ENCODE measurements around the gene HDAC10. TPM values are rescaled to one million over a fixed set of nuclear protein-coding genes. Genes with fewer than 3 reads are reported as not detected.
A peak's percentile ranks its signal among the peaks of the same experiment; 100 is the strongest.

The HDAC10 gene
- total and polyA plus RNA-seq, 10 of the 15 experiments (the other 5 are each of a cell fraction or from before 2014, with no cell fraction given) = 0.26 to 48.6 (median 5.0) TPM

- TF ChIP-seq ATF3 (IDR thresholded peaks at IDR 0.05; ENCODE audit: borderline replicate concordance, extremely low read depth, low read depth, low read length) (no peak), SMAD1 (IDR thresholded peaks at IDR 0.05; ENCODE audit: low read depth, partially characterized antibody) (no peak), RB1 (IDR thresholded peaks at IDR 0.05; ENCODE audit: borderline replicate concordance) (no peak), RELA (IDR thresholded peaks at IDR 0.05; ENCODE audit: borderline replicate concordance, partially characterized antibody) (no peak), EP300 (IDR thresholded peaks at IDR 0.05; ENCODE audit: borderline replicate concordance in 1 of 2, control insufficient read depth in 1 of 2, low read depth in 2 of 2, low read length in 2 of 2) (no peak)
Measured at GRCh38 chr22:50238755-50239154, 12.3 kb downstream of the HDAC10 start (continued).

DNA sequence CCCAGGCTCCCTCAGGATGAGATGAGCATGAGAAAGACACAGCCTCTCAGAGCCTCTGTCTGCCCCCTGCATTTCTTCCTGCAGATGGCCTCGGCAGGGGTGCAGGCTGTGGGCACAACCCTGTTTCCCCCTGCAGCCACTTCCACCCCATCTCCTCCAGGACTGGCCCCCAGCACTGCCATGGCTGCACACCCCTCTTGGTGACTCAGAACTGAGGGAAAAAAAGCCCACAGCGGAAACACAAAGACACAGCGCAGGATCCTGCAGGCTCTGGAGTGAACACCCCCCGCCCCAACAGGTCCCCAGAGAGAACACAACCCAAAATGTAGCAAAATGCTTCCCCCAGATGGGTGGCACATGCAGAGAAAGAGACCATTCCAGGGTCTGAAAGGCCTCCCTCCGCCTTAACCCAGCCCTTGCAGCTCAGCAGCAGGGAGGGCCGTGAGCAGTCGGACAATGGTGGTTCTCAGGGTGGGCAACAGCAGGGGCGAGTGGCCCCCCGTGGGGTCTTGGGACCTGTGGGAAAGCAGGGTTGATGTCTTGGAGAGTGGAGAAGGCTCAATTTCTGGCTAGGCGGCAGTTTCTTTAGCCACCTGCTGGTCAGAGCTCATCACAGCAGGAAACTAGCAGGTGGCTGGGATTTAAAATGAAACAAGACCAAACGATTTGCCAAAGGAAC lies 14.2 kb downstream of the HDAC10 start:
- Histone ChIP-seq H2AFZ (ENCODE audit: control insufficient read depth, low read depth, low read length) (no peak overlapping the region), H3K4me3 (no peak overlapping the region), H4K20me1 (ENCODE audit: control insufficient read depth, insufficient read depth) (no peaks in the 10 kb centered on the region), H3K27ac (ENCODE audit: control insufficient read depth, insufficient read depth) (no peak overlapping the region), H3K4me1 (ENCODE audit: control insufficient read depth, insufficient read depth, low read length) (no peaks in the 10 kb centered on the region), H3K79me2 (ENCODE audit: control insufficient read depth, insufficient read depth, low read length) (peaks cover 25% of the 10 kb centered on the region), H3K9ac (ENCODE audit: control insufficient read depth, insufficient read depth, low read length) (no peak overlapping the region), H3K27me3 (replicated peaks in 1 of 2; ENCODE audit: control insufficient read depth in 2 of 2, insufficient read depth in 2 of 2, low read length in 1 of 2) (no peaks in the 10 kb centered on the region), H3K4me2 (ENCODE audit: control insufficient read depth, insufficient read depth) (no peak overlapping the region), H3K36me3 (ENCODE audit: control insufficient read depth in 2 of 2, insufficient read depth in 2 of 2, low read length in 1 of 2) (peaks cover 3 to 14% of the 10 kb centered on the region in 2 experiments; a peak in 2 of 4 replicates), H3K9me3 (replicated peaks; ENCODE audit: control insufficient read depth, insufficient read depth, low read length) (no peaks in the 10 kb centered on the region)
- ChIA-PET CTCF (interaction anchor here (0.7 to 2.0 kb wide), 6 partner anchors 9 to 469 kb away, joined by 3 to 8 read pairs (median 4); no protein-coding TSS in a partner anchor), POLR2A (interaction anchor here (0.5 kb wide), 1 partner anchor 100 kb away, joined by 3 read pairs; no protein-coding TSS in a partner anchor), SMC1A (ENCODE audit: uncharacterized antibody, unreplicated experiment) (interaction anchor here (1.1 to 1.6 kb wide), 3 partner anchors 15 to 105 kb away, joined by 3 to 5 read pairs (median 4); no protein-coding TSS in a partner anchor), RAD21 (ENCODE audit: unreplicated experiment) (interaction anchor here (0.6 kb wide), 1 partner anchor 306 kb away, joined by 3 read pairs; no protein-coding TSS in a partner anchor)
- FAIRE-seq = no peak
- DNase-seq (ENCODE audit: low read depth, low spot score) = no peak
- intact Hi-C loops (cut with micrococcal nuclease; ENCODE audit: unreplicated experiment) (no loop called here), in situ Hi-C loops (cut with MboI) (no loop called here)
- TF ChIP-seq TAF1 (IDR thresholded peaks at IDR 0.05; ENCODE audit: borderline replicate concordance, low read depth, low read length) = no peak
- peak; percentile 38; the same call in 1 of the 2 replicates for TF ChIP-seq SMC3 (IDR thresholded peaks at IDR 0.05; ENCODE audit: borderline replicate concordance, low read length)
- TF ChIP-seq RCOR1 (conservative IDR thresholded peaks at IDR 0.05; ENCODE audit: low read depth, low read length) = no peak
- TF ChIP-seq CTCF (IDR thresholded peaks at IDR 0.05 in 2 of 3, conservative IDR thresholded peaks at IDR 0.05 in 1 of 3; ENCODE audit: control insufficient read depth in 2 of 3, extremely low read depth in 1 of 3, insufficient read depth in 1 of 3, low read depth in 3 of 3, low read length in 3 of 3) = peak; percentile 40 to 54 (median 44)
- no peak for TF ChIP-seq ESRRA (IDR thresholded peaks at IDR 0.05; ENCODE audit: low read length)
- peak; percentile 33 for TF ChIP-seq RAD21 (IDR thresholded peaks at IDR 0.05; ENCODE audit: insufficient read depth, low read depth, low read length)
- BruUV-seq (replicated peaks) = no TSS peak
- peak; percentile 72 for ATAC-seq
- 69% methylated on average over 11 of the region's 11 CpGs for WGBS (ENCODE audit: insufficient coverage, insufficient replicate concordance, low lambda C conversion rate, missing lambda C conversion rate)

Data from GM12878 (cell line).